Neural cell (in vitro differentiated cells): ENCODE results near the gene ZNF616. TPM values are rescaled to one million over a fixed set of nuclear protein-coding genes. Genes with fewer than 3 reads are reported as not detected.

Experiments used
- H2AFZ ChIP-seq: fragments of 200-600, 300-800 bp; sonication (generic), shearing (Covaris generic); 2 replicates; pipeline ENCODE4 v1.6.0; 2014; ENCODE audit warnings: low read depth, mild to moderate bottlenecking, antibody characterized with exemption, low read length, moderate library complexity
- H3F3A ChIP-seq: fragments of 200-600 bp; shearing (Covaris generic); 2 replicates; pipeline ENCODE4 v1.6.1; 2016; ENCODE audit warnings: mild to moderate bottlenecking, moderate library complexity, mixed read lengths, antibody characterized with exemption, low read length; ENCODE audit not compliant: insufficient read depth, poor library complexity, severe bottlenecking
- H3K27ac ChIP-seq: fragments of 200-600, 300-800 bp; sonication (generic), shearing (Covaris generic); 2 replicates; pipeline ENCODE4 v1.5.1; 2014; ENCODE audit warnings: mild to moderate bottlenecking, low read length, moderate library complexity
- H3K27me3 ChIP-seq: fragments of 300-800, 200-600 bp; sonication (generic), shearing (Covaris generic); 2 replicates; pipeline ENCODE4 v1.6.0; 2014; ENCODE audit warnings: mild to moderate bottlenecking, low read depth, low read length, moderate library complexity; ENCODE audit not compliant: insufficient read depth
- H3K36me3 ChIP-seq: fragments of 300-800, 200-600 bp; sonication (generic), shearing (Covaris generic); 2 replicates; pipeline ENCODE4 v1.5.1; 2014; ENCODE audit warnings: mild to moderate bottlenecking, antibody characterized with exemption, low read length, moderate library complexity; ENCODE audit not compliant: insufficient read depth
- H3K4me2 ChIP-seq: fragments of 300-800, 200-600 bp; sonication (generic), shearing (Covaris generic); 2 replicates; pipeline ENCODE4 v1.6.0; 2014; ENCODE audit warnings: mild to moderate bottlenecking, low read length
- H3K4me3 ChIP-seq: fragments of 300-800, 200-600 bp; sonication (generic), shearing (Covaris generic); 2 replicates; pipeline ENCODE4 v1.5.1; 2014; ENCODE audit warnings: mild to moderate bottlenecking, low read length, moderate library complexity
- H3K79me2 ChIP-seq: fragments of 200-600 bp; shearing (Covaris generic); replicated peaks from 2 replicates; pipeline ENCODE4 v1.6.0; 2014; ENCODE audit warnings: mild to moderate bottlenecking, low read length, moderate library complexity; ENCODE audit not compliant: insufficient read depth
- H3K9ac ChIP-seq: fragments of 300-800, 200-600 bp; sonication (generic), shearing (Covaris generic); 2 replicates; pipeline ENCODE4 v1.6.1; 2016; ENCODE audit warnings: mild to moderate bottlenecking, low read length, mixed read lengths
- H3K9me2 ChIP-seq: fragments of 200-600 bp; shearing (Covaris generic); 2 replicates; pipeline ENCODE4 v1.6.1; 2016; ENCODE audit warnings: mild to moderate bottlenecking, low read length, mixed read lengths; ENCODE audit not compliant: insufficient read depth
- H3K9me3 ChIP-seq: fragments of 200-600, 300-800 bp; sonication (generic), shearing (Covaris generic); 2 replicates; pipeline ENCODE4 v1.6.1; 2016; ENCODE audit warnings: mild to moderate bottlenecking, mixed run types, low read length, moderate library complexity, mixed read lengths
- H4K20me1 ChIP-seq: fragments of 200-600 bp; shearing (Covaris generic); 2 replicates; pipeline ENCODE4 v1.6.1; 2016; ENCODE audit warnings: mild to moderate bottlenecking, mixed run types; ENCODE audit not compliant: insufficient read depth
- EP300 ChIP-seq: fragments of 450-650 bp; conservative IDR thresholded peaks from 2 replicates; pipeline ENCODE4 v1.6.1; 2014; ENCODE audit warnings: antibody characterized with exemption, mild to moderate bottlenecking, moderate library complexity; ENCODE audit not compliant: poor library complexity, severe bottlenecking
- EZH2 ChIP-seq: fragments of 200-600, 300-800 bp; shearing (Covaris generic), sonication (generic); IDR thresholded peaks from 2 replicates; pipeline ENCODE4 v1.6.1; 2014; ENCODE audit warnings: antibody characterized with exemption, low read length, borderline replicate concordance, mild to moderate bottlenecking; ENCODE audit not compliant: insufficient read depth, poor library complexity, severe bottlenecking
- MXI1 ChIP-seq: fragments of 450-650 bp; conservative IDR thresholded peaks from 2 replicates; pipeline ENCODE4 v1.6.1; 2014; ENCODE audit warnings: antibody characterized with exemption, mild to moderate bottlenecking; ENCODE audit not compliant: poor library complexity, severe bottlenecking
- POLR2AphosphoS5 ChIP-seq: IDR thresholded peaks from 2 replicates; pipeline ENCODE4 v1.6.1; 2012
- RAD21 ChIP-seq: fragments of 450-650 bp; conservative IDR thresholded peaks from 2 replicates; pipeline ENCODE4 v1.6.1; 2014; ENCODE audit warnings: antibody characterized with exemption, mild to moderate bottlenecking, moderate library complexity
- SMC3 ChIP-seq: fragments of 450-650 bp; conservative IDR thresholded peaks from 2 replicates; pipeline ENCODE4 v1.6.1; 2014; ENCODE audit warnings: antibody characterized with exemption, mild to moderate bottlenecking, moderate library complexity; ENCODE audit not compliant: poor library complexity
- TAF1 ChIP-seq: IDR thresholded peaks from 2 replicates; pipeline ENCODE4 v1.6.1; 2012; ENCODE audit warnings: low read depth
- polyA plus RNA-seq: library from polyadenylated mRNA; depleted of rRNA; stranded (reverse); fragments of >200 nt; gene quantifications from 2 replicates; pipeline ENCODE4 v1.2.3, GENCODE V29; 2014
- TF ChIP-seq, protein P1 (sequence below): IDR thresholded peaks from 2 replicates; pipeline ENCODE4 v1.6.1; 2012; ENCODE audit warnings: borderline replicate concordance
- TF ChIP-seq, protein P2 (sequence below): fragments of 450-650 bp; IDR thresholded peaks from 2 replicates; pipeline ENCODE4 v1.5.1; 2014; ENCODE audit warnings: antibody characterized with exemption, mild to moderate bottlenecking, moderate library complexity; ENCODE audit not compliant: poor library complexity, severe bottlenecking

ZNF616 gene
- polyA plus RNA-seq, 1 donor from 2014 or later: 10.9 TPM

DNA sequence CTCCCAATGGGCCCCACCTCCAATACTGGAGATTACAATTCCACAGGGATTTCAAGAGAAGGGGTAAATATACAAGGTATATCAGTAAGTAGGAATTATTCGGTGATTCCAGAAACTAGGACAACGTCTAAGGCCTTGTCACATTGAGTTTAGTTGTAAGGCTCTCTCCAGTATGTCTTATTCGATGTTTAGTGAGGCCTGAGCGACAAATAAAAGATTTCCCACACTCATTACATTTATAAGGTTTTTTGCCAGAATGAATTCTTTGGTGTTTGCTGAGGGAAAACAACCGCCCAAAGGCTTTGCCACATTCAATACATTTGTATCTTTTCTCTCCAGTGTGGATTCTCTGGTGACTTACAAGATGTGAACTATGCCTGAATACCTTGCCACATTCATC lies 25.0 kb downstream of the ZNF616 start:
- TF ChIP-seq, protein P1, sequence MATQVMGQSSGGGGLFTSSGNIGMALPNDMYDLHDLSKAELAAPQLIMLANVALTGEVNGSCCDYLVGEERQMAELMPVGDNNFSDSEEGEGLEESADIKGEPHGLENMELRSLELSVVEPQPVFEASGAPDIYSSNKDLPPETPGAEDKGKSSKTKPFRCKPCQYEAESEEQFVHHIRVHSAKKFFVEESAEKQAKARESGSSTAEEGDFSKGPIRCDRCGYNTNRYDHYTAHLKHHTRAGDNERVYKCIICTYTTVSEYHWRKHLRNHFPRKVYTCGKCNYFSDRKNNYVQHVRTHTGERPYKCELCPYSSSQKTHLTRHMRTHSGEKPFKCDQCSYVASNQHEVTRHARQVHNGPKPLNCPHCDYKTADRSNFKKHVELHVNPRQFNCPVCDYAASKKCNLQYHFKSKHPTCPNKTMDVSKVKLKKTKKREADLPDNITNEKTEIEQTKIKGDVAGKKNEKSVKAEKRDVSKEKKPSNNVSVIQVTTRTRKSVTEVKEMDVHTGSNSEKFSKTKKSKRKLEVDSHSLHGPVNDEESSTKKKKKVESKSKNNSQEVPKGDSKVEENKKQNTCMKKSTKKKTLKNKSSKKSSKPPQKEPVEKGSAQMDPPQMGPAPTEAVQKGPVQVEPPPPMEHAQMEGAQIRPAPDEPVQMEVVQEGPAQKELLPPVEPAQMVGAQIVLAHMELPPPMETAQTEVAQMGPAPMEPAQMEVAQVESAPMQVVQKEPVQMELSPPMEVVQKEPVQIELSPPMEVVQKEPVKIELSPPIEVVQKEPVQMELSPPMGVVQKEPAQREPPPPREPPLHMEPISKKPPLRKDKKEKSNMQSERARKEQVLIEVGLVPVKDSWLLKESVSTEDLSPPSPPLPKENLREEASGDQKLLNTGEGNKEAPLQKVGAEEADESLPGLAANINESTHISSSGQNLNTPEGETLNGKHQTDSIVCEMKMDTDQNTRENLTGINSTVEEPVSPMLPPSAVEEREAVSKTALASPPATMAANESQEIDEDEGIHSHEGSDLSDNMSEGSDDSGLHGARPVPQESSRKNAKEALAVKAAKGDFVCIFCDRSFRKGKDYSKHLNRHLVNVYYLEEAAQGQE: no peak
- TF ChIP-seq MXI1: no peak
- TF ChIP-seq EP300: no peak
- TF ChIP-seq, protein P2, sequence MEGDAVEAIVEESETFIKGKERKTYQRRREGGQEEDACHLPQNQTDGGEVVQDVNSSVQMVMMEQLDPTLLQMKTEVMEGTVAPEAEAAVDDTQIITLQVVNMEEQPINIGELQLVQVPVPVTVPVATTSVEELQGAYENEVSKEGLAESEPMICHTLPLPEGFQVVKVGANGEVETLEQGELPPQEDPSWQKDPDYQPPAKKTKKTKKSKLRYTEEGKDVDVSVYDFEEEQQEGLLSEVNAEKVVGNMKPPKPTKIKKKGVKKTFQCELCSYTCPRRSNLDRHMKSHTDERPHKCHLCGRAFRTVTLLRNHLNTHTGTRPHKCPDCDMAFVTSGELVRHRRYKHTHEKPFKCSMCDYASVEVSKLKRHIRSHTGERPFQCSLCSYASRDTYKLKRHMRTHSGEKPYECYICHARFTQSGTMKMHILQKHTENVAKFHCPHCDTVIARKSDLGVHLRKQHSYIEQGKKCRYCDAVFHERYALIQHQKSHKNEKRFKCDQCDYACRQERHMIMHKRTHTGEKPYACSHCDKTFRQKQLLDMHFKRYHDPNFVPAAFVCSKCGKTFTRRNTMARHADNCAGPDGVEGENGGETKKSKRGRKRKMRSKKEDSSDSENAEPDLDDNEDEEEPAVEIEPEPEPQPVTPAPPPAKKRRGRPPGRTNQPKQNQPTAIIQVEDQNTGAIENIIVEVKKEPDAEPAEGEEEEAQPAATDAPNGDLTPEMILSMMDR: no peak
- TF ChIP-seq EZH2: no peak
- no peak for TF ChIP-seq TAF1
- no peak for TF ChIP-seq SMC3
- TF ChIP-seq POLR2AphosphoS5: no peak
- H3K9me2 ChIP-seq: no peaks in the 10 kb centered on the region
- no peak overlapping the region for H3K9ac ChIP-seq
- no peak overlapping the region for H3K27ac ChIP-seq
- no peak overlapping the region for H3K4me2 ChIP-seq
- H3K9me3 ChIP-seq: peaks cover 67% of the 10 kb centered on the region
- no peaks in the 10 kb centered on the region for H4K20me1 ChIP-seq
- H3F3A ChIP-seq: no peaks in the 10 kb centered on the region
- no peaks in the 10 kb centered on the region for H3K79me2 ChIP-seq
- no peak overlapping the region for H2AFZ ChIP-seq
- peaks cover 67% of the 10 kb centered on the region for H3K36me3 ChIP-seq
- no peaks in the 10 kb centered on the region for H3K27me3 ChIP-seq
- H3K4me3 ChIP-seq: no peak overlapping the region

DNA sequence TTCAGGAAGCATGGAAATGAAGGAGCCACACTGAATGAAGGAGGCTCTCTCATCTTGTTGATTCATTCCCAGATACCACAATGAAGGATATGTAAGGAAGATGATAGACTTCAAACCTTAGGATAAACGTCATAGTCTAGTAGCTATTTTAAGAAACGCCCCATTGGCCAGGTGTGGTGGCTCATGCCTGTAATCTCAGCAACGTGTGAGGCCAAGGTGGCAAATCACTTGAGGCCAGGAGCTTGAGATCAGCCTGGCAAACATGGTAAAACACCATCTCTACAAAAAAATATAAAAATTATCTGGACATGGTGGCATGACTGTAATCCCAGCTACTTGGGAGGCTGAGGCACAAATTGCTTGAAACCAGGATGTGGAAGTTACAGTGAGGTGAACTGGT lies 27.1 kb downstream of the ZNF616 start:
- Histone ChIP-seq H3K79me2 (no peaks in the 10 kb centered on the region), H3K9me2 (no peaks in the 10 kb centered on the region), H3K4me3 (no peak overlapping the region), H4K20me1 (no peaks in the 10 kb centered on the region), H3F3A (no peaks in the 10 kb centered on the region), H3K9ac (no peak overlapping the region), H3K9me3 (peaks cover 47% of the 10 kb centered on the region), H3K36me3 (peaks cover 50% of the 10 kb centered on the region), H3K27ac (no peak overlapping the region), H3K4me2 (no peak overlapping the region), H2AFZ (no peak overlapping the region), H3K27me3 (no peaks in the 10 kb centered on the region)
- TF ChIP-seq MXI1 (no peak), EZH2 (no peak), EP300 (no peak), SMC3 (no peak), POLR2AphosphoS5 (no peak), RAD21 (no peak), TAF1 (no peak)
- TF ChIP-seq, protein P2: no peak
- TF ChIP-seq, protein P1: no peak
